ENCODE results near the gene PQBP1.
"Not testable (repeated sequence)": the region's sequence is repeated elsewhere in the genome, so short reads cannot be mapped to it uniquely, and the experiment has no call there.

The PQBP1 gene

GRCh38 chrX:48897625-48898306 is at the start of gene PQBP1, which contains the start of gene TIMM17B:
PQBP1 (plus strand) TSS chrX:48897930; CDS start chrX:48898510, 580 bp downstream.
TIMM17B (minus strand) TSS chrX:48897768; CDS start chrX:48897749, 19 bp downstream.
- ATAC-seq (replicated peaks; ENCODE audit: extremely low read depth, poor library complexity, severe bottlenecking) (peak; percentile 87), DNase-seq (ENCODE audit: low spot score in 2 of 2) (peak; percentile 69 to 87)
- Mint-ChIP-seq H3K27ac (ENCODE audit: low read depth) (peak within 1 kb of the TSS; percentile 81), H3K27me3 (no peaks in the 10 kb centered on the region), H3K4me1 (peaks cover 13% of the 10 kb centered on the region), H3K36me3 (ENCODE audit: insufficient read depth) (peaks cover 30% of the 10 kb centered on the region), H3K9me3 (no peaks in the 10 kb centered on the region), H3K4me3 (peak within 1 kb of the TSS; percentile 78)

- no peak overlapping the region for H3K4me3 Mint-ChIP-seq
- H3K36me3 Mint-ChIP-seq (ENCODE audit: insufficient read depth): peaks cover 1% of the 10 kb centered on the region
- DNase-seq (ENCODE audit: low spot score in 2 of 2): no peak
- no peak overlapping the region for H3K27ac Mint-ChIP-seq (ENCODE audit: low read depth)
- ATAC-seq (replicated peaks; ENCODE audit: extremely low read depth, poor library complexity, severe bottlenecking): peak; percentile 14
- H3K4me1 Mint-ChIP-seq: peaks cover 6% of the 10 kb centered on the region
- no peaks in the 10 kb centered on the region for H3K9me3 Mint-ChIP-seq
- peaks cover 7% of the 10 kb centered on the region for H3K27me3 Mint-ChIP-seq
These were observed 48.9 kb upstream of the PQBP1 start for GRCh38 chrX:48848847-48849246.

GRCh38 chrX:48852857-48853256 is 44.9 kb upstream of the PQBP1 start:
- H3K27ac Mint-ChIP-seq (ENCODE audit: low read depth): no peak overlapping the region
- H3K36me3 Mint-ChIP-seq (ENCODE audit: insufficient read depth): peaks cover 4% of the 10 kb centered on the region
- DNase-seq (ENCODE audit: low spot score in 2 of 2) (no peak), ATAC-seq (replicated peaks; ENCODE audit: extremely low read depth, poor library complexity, severe bottlenecking) (no peak)
- no peak overlapping the region for H3K4me3 Mint-ChIP-seq
- H3K27me3 Mint-ChIP-seq: peaks cover 32% of the 10 kb centered on the region
- H3K9me3 Mint-ChIP-seq: no peaks in the 10 kb centered on the region
- H3K4me1 Mint-ChIP-seq: peaks cover 6% of the 10 kb centered on the region

GRCh38 chrX:48853494-48853893 is 44.2 kb upstream of the PQBP1 start:
- not testable (repeated sequence) for DNase-seq (ENCODE audit: low spot score in 2 of 2); H3K9me3 Mint-ChIP-seq; H3K4me3 Mint-ChIP-seq; H3K27ac Mint-ChIP-seq (ENCODE audit: low read depth); H3K4me1 Mint-ChIP-seq; H3K36me3 Mint-ChIP-seq (ENCODE audit: insufficient read depth); ATAC-seq (replicated peaks; ENCODE audit: extremely low read depth, poor library complexity, severe bottlenecking)
- peaks cover 32% of the 10 kb centered on the region for H3K27me3 Mint-ChIP-seq

GRCh38 chrX:48854121-48854804 is 43.5 kb upstream of the PQBP1 start:
- not testable (repeated sequence) for H3K4me3 Mint-ChIP-seq; H3K4me1 Mint-ChIP-seq; DNase-seq (ENCODE audit: low spot score in 2 of 2); H3K9me3 Mint-ChIP-seq; H3K36me3 Mint-ChIP-seq (ENCODE audit: insufficient read depth); ATAC-seq (replicated peaks; ENCODE audit: extremely low read depth, poor library complexity, severe bottlenecking)
- H3K27me3 Mint-ChIP-seq: peaks cover 32% of the 10 kb centered on the region
- peak overlapping the region; percentile 17 for H3K27ac Mint-ChIP-seq (ENCODE audit: low read depth)

- H3K36me3 Mint-ChIP-seq (ENCODE audit: insufficient read depth): peaks cover 4% of the 10 kb centered on the region
- H3K4me3 Mint-ChIP-seq: no peak overlapping the region
- no peaks in the 10 kb centered on the region for H3K4me1 Mint-ChIP-seq
- peak overlapping the region; percentile 17 for H3K27ac Mint-ChIP-seq (ENCODE audit: low read depth)
- DNase-seq (ENCODE audit: low spot score in 2 of 2): no peak
- ATAC-seq (replicated peaks; ENCODE audit: extremely low read depth, poor library complexity, severe bottlenecking): no peak
- no peaks in the 10 kb centered on the region for H3K9me3 Mint-ChIP-seq
- H3K27me3 Mint-ChIP-seq: peaks cover 32% of the 10 kb centered on the region
These were observed 42.8 kb upstream of the PQBP1 start for GRCh38 chrX:48854898-48855297.

- no peak overlapping the region for H3K27ac Mint-ChIP-seq (ENCODE audit: low read depth)
- no peaks in the 10 kb centered on the region for H3K4me1 Mint-ChIP-seq
- H3K9me3 Mint-ChIP-seq: no peaks in the 10 kb centered on the region
- H3K36me3 Mint-ChIP-seq (ENCODE audit: insufficient read depth): no peaks in the 10 kb centered on the region
- no peak overlapping the region for H3K4me3 Mint-ChIP-seq
- ATAC-seq (replicated peaks; ENCODE audit: extremely low read depth, poor library complexity, severe bottlenecking) (no peak), DNase-seq (ENCODE audit: low spot score in 2 of 2) (no peak)
- H3K27me3 Mint-ChIP-seq: no peaks in the 10 kb centered on the region
These were observed 33.5 kb upstream of the PQBP1 start for GRCh38 chrX:48864210-48864609.

GRCh38 chrX:48872017-48872416 is 25.7 kb upstream of the PQBP1 start:
- not testable (repeated sequence) for H3K4me3 Mint-ChIP-seq; H3K36me3 Mint-ChIP-seq (ENCODE audit: insufficient read depth); H3K27me3 Mint-ChIP-seq; H3K27ac Mint-ChIP-seq (ENCODE audit: low read depth); H3K9me3 Mint-ChIP-seq; H3K4me1 Mint-ChIP-seq; DNase-seq (ENCODE audit: low spot score in 2 of 2); ATAC-seq (replicated peaks; ENCODE audit: extremely low read depth, poor library complexity, severe bottlenecking)

- DNase-seq (ENCODE audit: low spot score in 2 of 2); H3K27ac Mint-ChIP-seq (ENCODE audit: low read depth); H3K4me3 Mint-ChIP-seq; H3K9me3 Mint-ChIP-seq; H3K36me3 Mint-ChIP-seq (ENCODE audit: insufficient read depth); H3K4me1 Mint-ChIP-seq; ATAC-seq (replicated peaks; ENCODE audit: extremely low read depth, poor library complexity, severe bottlenecking); H3K27me3 Mint-ChIP-seq: not testable (repeated sequence)
These were observed 20.8 kb upstream of the PQBP1 start for GRCh38 chrX:48876944-48877343.

GRCh38 chrX:48883729-48884128 is 14.0 kb upstream of the PQBP1 start:
- H3K27ac Mint-ChIP-seq (ENCODE audit: low read depth): no peak overlapping the region
- no peak for ATAC-seq (replicated peaks; ENCODE audit: extremely low read depth, poor library complexity, severe bottlenecking)
- DNase-seq (ENCODE audit: low spot score in 2 of 2): no peak
- H3K36me3 Mint-ChIP-seq (ENCODE audit: insufficient read depth): no peaks in the 10 kb centered on the region
- no peak overlapping the region for H3K4me3 Mint-ChIP-seq
- H3K9me3 Mint-ChIP-seq: no peaks in the 10 kb centered on the region
- H3K4me1 Mint-ChIP-seq: no peaks in the 10 kb centered on the region
- H3K27me3 Mint-ChIP-seq: no peaks in the 10 kb centered on the region

- peaks cover 11% of the 10 kb centered on the region for H3K4me1 Mint-ChIP-seq
- not testable (repeated sequence) for ATAC-seq (replicated peaks; ENCODE audit: extremely low read depth, poor library complexity, severe bottlenecking); H3K9me3 Mint-ChIP-seq; H3K36me3 Mint-ChIP-seq (ENCODE audit: insufficient read depth); H3K4me3 Mint-ChIP-seq; H3K27me3 Mint-ChIP-seq; H3K27ac Mint-ChIP-seq (ENCODE audit: low read depth); DNase-seq (ENCODE audit: low spot score in 2 of 2)
These were observed 11.1 kb upstream of the PQBP1 start for GRCh38 chrX:48886586-48886985.

- ATAC-seq (replicated peaks; ENCODE audit: extremely low read depth, poor library complexity, severe bottlenecking): no peak
These were observed 7.3 kb upstream of the PQBP1 start for GRCh38 chrX:48890296-48890925.

More at GRCh38 chrX:48890296-48890925, 7.3 kb upstream of the PQBP1 start:
- H3K27me3 Mint-ChIP-seq: no peaks in the 10 kb centered on the region
- peak overlapping the region; percentile 77 for H3K4me3 Mint-ChIP-seq
- H3K4me1 Mint-ChIP-seq: peaks cover 16% of the 10 kb centered on the region
- DNase-seq (ENCODE audit: low spot score in 2 of 2): no peak
- H3K9me3 Mint-ChIP-seq: no peaks in the 10 kb centered on the region
- peak overlapping the region; percentile 47 for H3K27ac Mint-ChIP-seq (ENCODE audit: low read depth)
- peaks cover 9% of the 10 kb centered on the region for H3K36me3 Mint-ChIP-seq (ENCODE audit: insufficient read depth)
